Measurements from ENCODE around the gene ATP11C.
A peak's percentile ranks its signal among the peaks of the same experiment; 100 is the strongest.

ATP11C gene

GRCh38 chrX:139750390-139750789, 182.5 kb downstream of the ATP11C start:
- peaks cover 7 to 13% of the 10 kb centered on the region in 2 experiments for H3K4me1 ChIP-seq (ENCODE audit: control insufficient read depth in 1 of 2, insufficient read depth in 1 of 2, low read depth in 1 of 2, low read length in 1 of 2)
- TF ChIP-seq, protein P1, sequence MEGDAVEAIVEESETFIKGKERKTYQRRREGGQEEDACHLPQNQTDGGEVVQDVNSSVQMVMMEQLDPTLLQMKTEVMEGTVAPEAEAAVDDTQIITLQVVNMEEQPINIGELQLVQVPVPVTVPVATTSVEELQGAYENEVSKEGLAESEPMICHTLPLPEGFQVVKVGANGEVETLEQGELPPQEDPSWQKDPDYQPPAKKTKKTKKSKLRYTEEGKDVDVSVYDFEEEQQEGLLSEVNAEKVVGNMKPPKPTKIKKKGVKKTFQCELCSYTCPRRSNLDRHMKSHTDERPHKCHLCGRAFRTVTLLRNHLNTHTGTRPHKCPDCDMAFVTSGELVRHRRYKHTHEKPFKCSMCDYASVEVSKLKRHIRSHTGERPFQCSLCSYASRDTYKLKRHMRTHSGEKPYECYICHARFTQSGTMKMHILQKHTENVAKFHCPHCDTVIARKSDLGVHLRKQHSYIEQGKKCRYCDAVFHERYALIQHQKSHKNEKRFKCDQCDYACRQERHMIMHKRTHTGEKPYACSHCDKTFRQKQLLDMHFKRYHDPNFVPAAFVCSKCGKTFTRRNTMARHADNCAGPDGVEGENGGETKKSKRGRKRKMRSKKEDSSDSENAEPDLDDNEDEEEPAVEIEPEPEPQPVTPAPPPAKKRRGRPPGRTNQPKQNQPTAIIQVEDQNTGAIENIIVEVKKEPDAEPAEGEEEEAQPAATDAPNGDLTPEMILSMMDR (IDR thresholded peaks at IDR 0.05): no peak
- no peak overlapping the region for H3K4me3 ChIP-seq (ENCODE audit: low read depth in 1 of 2, low read length in 1 of 2)
- peak overlapping the region; percentile 52 for H3K27ac ChIP-seq
- H3K9me3 ChIP-seq: no peaks in the 10 kb centered on the region
- H3K36me3 ChIP-seq: peaks cover under 1% of the 10 kb centered on the region
- no peaks in the 10 kb centered on the region for H3K27me3 ChIP-seq

DNA sequence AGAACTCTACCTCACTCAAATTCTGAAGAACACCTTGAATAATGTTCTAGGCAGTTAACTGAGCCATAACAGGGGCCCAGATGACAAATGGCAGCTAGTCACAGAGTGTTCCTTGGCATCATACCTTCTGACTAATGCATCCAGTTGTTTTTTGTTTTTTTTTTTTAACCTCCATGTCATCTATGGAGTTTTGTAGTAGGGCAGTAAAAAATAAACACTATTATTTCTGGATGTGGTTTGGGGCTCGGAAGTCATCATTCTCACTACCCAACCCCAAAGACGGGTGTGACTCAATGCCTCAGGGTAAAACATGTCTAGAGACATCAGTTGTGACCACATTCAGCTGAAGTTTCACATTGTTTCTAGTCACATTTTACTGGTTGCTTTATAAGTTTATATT, 193.7 kb downstream of the ATP11C start:
- H3K27me3 ChIP-seq: no peaks in the 10 kb centered on the region
- TF ChIP-seq, protein P1 (IDR thresholded peaks at IDR 0.05): no peak
- peaks cover 24% of the 10 kb centered on the region for H3K36me3 ChIP-seq

DNA sequence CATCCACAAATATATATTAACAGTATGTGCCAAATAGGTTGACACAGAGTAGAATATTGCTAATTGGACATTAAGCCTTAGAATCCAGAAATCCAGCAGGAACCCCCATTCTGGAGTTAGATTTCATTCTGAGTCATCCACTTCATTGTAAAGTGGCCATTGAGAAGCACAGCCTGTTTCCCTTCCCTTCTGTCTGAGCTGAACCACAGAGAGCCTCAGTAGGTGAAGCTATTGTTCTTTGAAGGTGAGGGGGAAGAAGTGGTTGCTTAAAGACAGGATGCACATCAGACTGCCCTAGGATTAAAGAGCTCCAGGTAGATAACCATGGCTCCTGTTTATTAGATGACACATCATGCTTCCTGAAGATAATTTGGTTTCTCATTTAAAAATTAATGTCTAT, 194.3 kb downstream of the ATP11C start:
- Histone ChIP-seq H3K27ac (no peak overlapping the region), H3K36me3 (peaks cover 24% of the 10 kb centered on the region), H3K4me3 (ENCODE audit: low read depth in 1 of 2, low read length in 1 of 2) (no peak overlapping the region), H3K4me1 (ENCODE audit: control insufficient read depth in 1 of 2, insufficient read depth in 1 of 2, low read depth in 1 of 2, low read length in 1 of 2) (no peaks in the 10 kb centered on the region), H3K27me3 (no peaks in the 10 kb centered on the region), H3K9me3 (no peaks in the 10 kb centered on the region)
- TF ChIP-seq, protein P1 (IDR thresholded peaks at IDR 0.05): no peak

More for the DNA sequence above, 193.7 kb downstream of the ATP11C start:
- Histone ChIP-seq H3K4me3 (ENCODE audit: low read depth in 1 of 2, low read length in 1 of 2) (no peak overlapping the region), H3K9me3 (no peaks in the 10 kb centered on the region), H3K4me1 (ENCODE audit: control insufficient read depth in 1 of 2, insufficient read depth in 1 of 2, low read depth in 1 of 2, low read length in 1 of 2) (no peaks in the 10 kb centered on the region), H3K27ac (no peak overlapping the region)

DNA sequence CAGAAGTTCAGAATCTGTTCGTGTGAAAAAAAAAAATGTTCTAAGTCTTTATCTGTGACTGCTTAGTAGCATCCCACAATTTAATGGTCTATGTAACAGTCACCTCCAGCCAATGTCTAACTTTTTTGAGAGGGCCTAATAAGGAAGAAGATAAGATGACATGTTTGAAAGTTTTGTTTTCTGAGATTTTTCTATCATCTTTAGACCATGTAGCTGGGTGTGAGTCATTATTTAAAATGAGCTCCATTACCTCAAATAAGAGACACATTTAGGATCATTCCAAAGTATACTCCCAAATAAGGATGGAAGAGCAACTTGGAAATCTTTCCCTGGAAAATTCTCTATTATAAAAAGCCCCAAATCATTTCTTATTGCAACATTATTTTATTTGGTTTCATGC, 196.7 kb downstream of the ATP11C start:
- H3K36me3 ChIP-seq: peaks cover 25% of the 10 kb centered on the region
- H3K4me1 ChIP-seq (ENCODE audit: control insufficient read depth in 1 of 2, insufficient read depth in 1 of 2, low read depth in 1 of 2, low read length in 1 of 2): no peaks in the 10 kb centered on the region
- no peaks in the 10 kb centered on the region for H3K27me3 ChIP-seq
- H3K4me3 ChIP-seq (ENCODE audit: low read depth in 1 of 2, low read length in 1 of 2): no peak overlapping the region
- TF ChIP-seq, protein P1 (IDR thresholded peaks at IDR 0.05): no peak
- no peaks in the 10 kb centered on the region for H3K9me3 ChIP-seq
- no peak overlapping the region for H3K27ac ChIP-seq

DNA sequence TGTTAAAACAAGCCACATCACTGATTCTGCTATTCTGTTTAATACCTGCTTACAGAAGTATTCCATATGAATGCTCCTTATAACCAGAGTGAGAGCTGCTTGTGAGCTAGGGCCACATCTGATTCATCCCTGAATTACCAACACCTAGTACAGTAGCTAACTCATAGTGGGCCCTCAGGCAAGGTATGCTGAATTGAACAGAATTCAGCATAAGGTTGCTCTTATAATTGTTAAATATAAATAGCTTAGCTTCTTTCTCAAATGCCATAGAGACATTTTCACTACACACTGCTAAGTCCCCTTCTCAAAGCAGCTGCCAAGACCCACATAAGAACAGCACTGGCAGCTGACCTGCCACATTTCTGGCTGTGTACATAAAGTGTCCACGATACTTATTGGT, 197.9 kb downstream of the ATP11C start:
- TF ChIP-seq, protein P1 (IDR thresholded peaks at IDR 0.05): no peak
- H3K36me3 ChIP-seq: peaks cover 16% of the 10 kb centered on the region
- no peaks in the 10 kb centered on the region for H3K9me3 ChIP-seq
- H3K27me3 ChIP-seq: no peaks in the 10 kb centered on the region
- no peaks in the 10 kb centered on the region for H3K4me1 ChIP-seq (ENCODE audit: control insufficient read depth in 1 of 2, insufficient read depth in 1 of 2, low read depth in 1 of 2, low read length in 1 of 2)
- H3K4me3 ChIP-seq (ENCODE audit: low read depth in 1 of 2, low read length in 1 of 2): no peak overlapping the region
- H3K27ac ChIP-seq: no peak overlapping the region

DNA sequence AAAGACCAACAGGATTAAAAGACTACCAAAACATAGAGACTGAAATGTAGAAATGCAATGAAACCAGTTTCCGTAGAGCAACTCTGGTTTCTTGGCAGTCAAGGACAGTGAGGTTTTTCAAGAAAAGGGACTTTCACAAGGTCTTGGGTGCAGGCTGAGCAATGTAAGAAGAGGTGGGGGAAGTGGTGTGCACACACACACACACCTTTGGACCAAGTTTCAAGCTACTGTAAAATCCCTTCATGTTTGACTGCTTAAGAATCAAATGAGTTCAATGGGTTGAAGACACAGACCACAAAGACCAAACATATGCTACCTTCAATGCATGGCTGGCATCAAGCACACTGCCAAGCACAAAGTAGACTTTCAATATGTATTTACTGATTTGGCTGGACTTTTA, 207.1 kb downstream of the ATP11C start:
- Histone ChIP-seq H3K27ac (no peak overlapping the region), H3K4me1 (ENCODE audit: control insufficient read depth in 1 of 2, insufficient read depth in 1 of 2, low read depth in 1 of 2, low read length in 1 of 2) (peaks cover 10 to 34% of the 10 kb centered on the region in 2 experiments), H3K27me3 (no peaks in the 10 kb centered on the region), H3K9me3 (no peaks in the 10 kb centered on the region), H3K36me3 (no peaks in the 10 kb centered on the region), H3K4me3 (ENCODE audit: low read depth in 1 of 2, low read length in 1 of 2) (no peak overlapping the region)
- TF ChIP-seq, protein P1 (IDR thresholded peaks at IDR 0.05): no peak
